GM12891 (cell line): ENCODE results near the gene PHC3.

Experiments
- PAX5 ChIP-seq: IDR thresholded peaks from 2 replicates; pipeline ENCODE4 v1.6.1; 2011; ENCODE audit warnings: low read length, moderate library complexity, mild to moderate bottlenecking; ENCODE audit not compliant: insufficient read depth, severe bottlenecking
- POLR2A ChIP-seq: IDR thresholded peaks from 2 replicates; pipeline ENCODE4 v1.6.1; 2011; ENCODE audit warnings: low read depth, low read length, control low read depth
- POLR2AphosphoS5 ChIP-seq: IDR thresholded peaks from 2 replicates; pipeline ENCODE4 v1.6.1; 2011; ENCODE audit warnings: low read depth, low read length, control low read depth
- POU2F2 ChIP-seq: IDR thresholded peaks from 2 replicates; pipeline ENCODE4 v1.6.1; 2011; ENCODE audit warnings: low read depth, mild to moderate bottlenecking, control low read depth, low read length, moderate library complexity
- SPI1 ChIP-seq: IDR thresholded peaks from 2 replicates; pipeline ENCODE4 v1.6.1; 2011; ENCODE audit warnings: low read depth, low read length, control low read depth
- TAF1 ChIP-seq: IDR thresholded peaks from 2 replicates; pipeline ENCODE4 v1.6.1; 2011; ENCODE audit warnings: low read depth, low read length, control low read depth

DNA sequence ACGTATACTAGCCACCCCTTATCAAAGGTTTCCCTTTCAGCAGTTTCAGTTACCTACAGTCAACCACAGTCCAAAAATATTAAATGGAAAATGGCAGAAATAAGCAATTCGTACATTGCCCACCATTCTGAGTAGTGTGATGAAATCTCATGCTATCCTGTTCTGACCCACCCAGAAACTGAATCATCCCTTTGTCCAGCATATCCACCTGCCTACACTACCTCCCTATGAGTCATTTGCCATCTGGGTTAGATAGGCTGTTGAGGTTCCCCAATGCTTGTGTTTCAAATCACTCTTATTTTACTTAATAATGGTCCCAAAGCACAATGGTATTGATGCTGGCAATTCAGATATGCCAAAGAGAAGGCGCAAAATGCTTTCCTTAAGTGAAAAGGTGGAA lies 15.3 kb upstream of the PHC3 start:
- no peak for TF ChIP-seq TAF1
- TF ChIP-seq POLR2AphosphoS5 = no peak
- TF ChIP-seq POLR2A = no peak
- no peak for TF ChIP-seq SPI1
- no peak for TF ChIP-seq POU2F2
- TF ChIP-seq PAX5 = no peak
